Epithelial cell of prostate (primary cell): Measurements from ENCODE around the gene POLR3G.

Source experiments
- DNase-seq: peaks from one replicate; pipeline ENCODE4 v3.0.0-alpha.2; 2011; ENCODE audit warnings: low read depth, low spot score
- H3K27ac ChIP-seq: fragments of 450-650 bp; 2 replicates; pipeline ENCODE4 v1.5.1; 2017; ENCODE audit warnings: mild to moderate bottlenecking

POLR3G gene, protein sequence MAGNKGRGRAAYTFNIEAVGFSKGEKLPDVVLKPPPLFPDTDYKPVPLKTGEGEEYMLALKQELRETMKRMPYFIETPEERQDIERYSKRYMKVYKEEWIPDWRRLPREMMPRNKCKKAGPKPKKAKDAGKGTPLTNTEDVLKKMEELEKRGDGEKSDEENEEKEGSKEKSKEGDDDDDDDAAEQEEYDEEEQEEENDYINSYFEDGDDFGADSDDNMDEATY

DNA sequence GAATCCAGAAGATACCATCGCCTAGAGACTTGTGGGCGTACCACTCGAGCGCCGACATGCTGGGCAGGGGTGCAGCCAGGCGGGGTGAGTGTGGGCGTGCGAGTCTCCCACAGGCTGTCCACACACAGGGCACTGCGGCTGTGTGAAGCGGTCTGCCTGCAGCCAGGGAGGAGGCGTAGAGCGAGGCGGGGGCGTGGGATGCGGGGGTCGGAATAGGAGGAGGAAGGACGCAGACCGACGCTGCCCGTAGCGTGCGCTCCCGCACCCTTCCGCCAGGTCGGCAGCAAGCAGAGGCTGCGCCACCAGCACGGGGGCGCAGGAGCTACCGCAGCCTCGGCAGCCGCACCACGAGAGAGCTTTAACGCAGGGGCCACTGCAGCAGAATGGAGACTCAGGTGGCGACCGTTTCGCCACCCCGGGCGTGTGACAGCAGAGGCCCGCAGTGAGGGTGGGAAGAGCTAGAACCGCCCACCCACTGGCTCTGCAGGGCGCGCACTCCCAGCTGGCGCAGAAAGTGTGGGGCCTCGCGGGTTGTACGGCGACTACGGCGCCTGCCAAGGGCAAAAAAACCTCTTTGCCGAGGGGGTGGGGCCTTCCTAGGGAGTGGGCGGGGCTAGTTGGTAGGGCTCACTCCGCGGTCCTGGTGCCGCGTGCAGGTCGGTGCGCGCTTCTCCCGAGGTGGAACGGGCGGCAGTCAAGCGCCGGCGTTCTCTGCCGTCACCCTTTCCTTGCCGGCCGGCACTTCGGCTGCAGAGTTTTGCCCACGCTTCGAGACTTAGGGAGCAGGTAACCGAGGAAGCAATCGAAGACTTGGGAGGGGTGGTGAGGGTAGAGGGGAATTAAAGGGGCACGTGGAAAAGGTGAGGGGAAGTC lies at the start of gene POLR3G, which contains the start of gene MBLAC2:
Gene POLR3G, plus strand, starts transcription at position 630 of the 873 bp plus-strand sequence. CDS start 10,704 bp downstream, outside the sequence.
Gene MBLAC2, minus strand, starts transcription at position 537 of the 873 bp plus-strand sequence. Its CDS starts 479 bp downstream, at position 58.
- DNase-seq = peak; percentile 68
- H3K27ac ChIP-seq = peak within 1 kb of the TSS; percentile 58

DNA sequence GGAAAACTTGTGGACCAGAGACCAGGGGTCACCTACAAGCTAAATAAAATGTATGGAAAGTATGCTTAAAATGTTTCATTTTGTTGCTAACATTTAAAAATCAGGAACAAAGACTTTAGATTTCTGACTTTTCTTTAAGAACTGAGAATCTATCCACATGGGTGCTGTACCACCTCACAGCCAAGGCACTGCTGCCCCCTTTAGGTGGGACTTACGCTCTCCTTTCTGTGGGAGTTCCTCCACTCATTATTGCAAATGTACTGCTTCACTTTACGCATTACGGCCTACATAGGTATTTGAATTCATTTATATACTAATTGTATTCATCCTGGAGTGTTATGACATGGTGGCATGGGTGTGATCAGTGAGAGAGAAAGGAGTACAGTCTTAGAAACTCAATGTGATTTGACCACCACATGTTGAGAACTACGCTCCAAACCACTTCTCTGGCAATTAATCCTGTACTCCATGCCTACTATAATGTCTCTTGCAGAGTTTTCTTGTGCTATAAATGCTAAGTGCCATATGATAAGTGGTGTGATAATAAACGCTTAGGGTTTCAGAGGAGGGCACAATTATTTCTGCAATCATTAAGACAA lies 40.4 kb upstream of the POLR3G start:
- no peak for DNase-seq
- H3K27ac ChIP-seq = no peak overlapping the region

DNA sequence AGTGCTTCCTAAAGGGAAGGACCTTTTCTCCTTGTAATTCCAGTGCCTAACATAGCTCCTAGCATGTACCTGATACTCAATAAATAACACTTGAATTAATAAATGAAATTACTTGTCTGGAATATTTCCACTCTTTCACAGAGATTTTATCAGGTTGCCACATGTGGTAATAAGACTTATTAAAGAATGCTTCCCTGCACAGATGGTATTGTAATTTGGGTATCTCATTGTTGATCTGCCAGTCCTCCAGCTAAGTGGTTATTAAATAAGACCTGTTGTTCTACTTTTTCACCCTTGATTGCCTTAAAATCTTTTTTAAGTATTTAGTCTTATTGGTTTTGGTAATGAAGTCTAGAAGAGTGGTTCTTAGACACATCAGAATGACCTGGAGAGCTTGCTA lies 37.0 kb upstream of the POLR3G start:
- no peak for DNase-seq
- no peak overlapping the region for H3K27ac ChIP-seq

DNA sequence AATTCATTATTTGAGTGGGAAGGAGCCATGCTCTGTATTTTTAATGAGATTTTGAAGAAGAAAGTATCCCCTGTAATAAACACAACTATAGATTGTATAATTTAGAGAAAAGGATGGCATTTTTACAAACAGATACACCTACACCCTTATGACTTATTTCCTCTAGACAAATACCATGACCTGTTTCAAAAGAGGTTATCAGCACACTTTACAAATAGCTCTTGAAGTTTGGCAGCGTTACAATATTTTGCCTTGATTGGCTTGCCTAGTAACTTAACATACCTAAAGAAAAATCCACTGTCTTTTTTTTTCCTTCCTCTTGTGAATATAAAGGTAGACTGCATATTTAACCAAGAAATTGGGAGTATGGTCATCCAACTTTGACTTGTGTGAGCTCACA lies 36.6 kb upstream of the POLR3G start:
- no peak overlapping the region for H3K27ac ChIP-seq
- DNase-seq = no peak

DNA sequence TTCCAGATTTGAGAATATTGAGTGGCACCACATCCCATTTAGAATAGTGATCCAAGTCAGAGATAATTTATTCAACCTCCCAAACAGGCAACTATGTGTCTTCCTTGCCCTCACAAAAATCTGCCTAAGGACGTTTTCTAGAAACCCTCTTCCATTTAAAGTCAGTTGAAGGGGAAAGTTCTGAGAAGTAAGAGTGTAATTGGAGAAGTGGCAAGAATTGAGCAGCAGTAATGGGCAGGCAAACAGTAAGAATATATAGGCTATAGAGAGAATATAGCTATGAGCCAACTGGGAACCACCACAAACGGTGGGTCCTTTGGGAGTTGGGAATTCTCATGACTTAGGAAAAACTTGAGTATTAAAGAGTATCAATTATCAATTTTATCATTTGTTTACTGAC lies 34.0 kb upstream of the POLR3G start:
- DNase-seq = no peak
- no peak overlapping the region for H3K27ac ChIP-seq

DNA sequence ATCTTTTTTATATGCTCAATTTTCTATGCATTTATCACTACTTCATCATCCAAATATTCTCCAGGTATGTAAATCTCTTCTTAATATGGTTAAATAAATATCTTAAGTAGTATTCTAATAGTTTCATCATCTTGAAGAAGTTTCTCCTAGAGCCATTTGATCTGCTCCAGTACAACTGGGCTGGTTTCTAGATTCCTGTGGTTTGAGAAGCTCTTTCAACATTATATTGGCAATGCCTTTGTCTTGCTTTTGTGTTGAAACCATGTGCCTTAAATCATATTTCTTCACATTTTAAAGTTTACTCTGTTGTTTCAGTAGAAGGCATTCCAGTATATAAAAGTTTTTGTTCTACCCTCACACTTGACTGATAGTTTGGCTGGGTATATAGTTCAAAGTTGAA lies 27.7 kb upstream of the POLR3G start:
- H3K27ac ChIP-seq = no peak overlapping the region
- no peak for DNase-seq

DNA sequence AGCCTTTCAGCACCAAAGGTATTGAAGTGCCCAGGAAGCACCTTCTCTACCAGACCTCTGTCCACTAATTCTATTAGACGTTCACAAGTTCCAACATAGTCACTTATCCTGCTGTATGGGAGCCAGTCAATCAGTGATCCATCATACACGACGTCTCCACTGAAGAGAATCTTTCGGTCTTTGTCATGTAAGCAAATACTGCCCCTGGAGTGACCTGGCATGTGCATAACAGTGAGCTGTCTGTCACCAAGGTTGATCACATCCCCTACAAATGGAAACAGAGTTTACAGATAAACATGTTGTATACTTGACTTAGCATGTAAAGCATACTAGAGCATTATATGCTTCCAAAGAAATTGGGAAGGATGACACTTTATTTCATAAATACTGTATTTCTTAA lies 13.4 kb upstream of the POLR3G start:
- no peak for DNase-seq
- no peak overlapping the region for H3K27ac ChIP-seq

DNA sequence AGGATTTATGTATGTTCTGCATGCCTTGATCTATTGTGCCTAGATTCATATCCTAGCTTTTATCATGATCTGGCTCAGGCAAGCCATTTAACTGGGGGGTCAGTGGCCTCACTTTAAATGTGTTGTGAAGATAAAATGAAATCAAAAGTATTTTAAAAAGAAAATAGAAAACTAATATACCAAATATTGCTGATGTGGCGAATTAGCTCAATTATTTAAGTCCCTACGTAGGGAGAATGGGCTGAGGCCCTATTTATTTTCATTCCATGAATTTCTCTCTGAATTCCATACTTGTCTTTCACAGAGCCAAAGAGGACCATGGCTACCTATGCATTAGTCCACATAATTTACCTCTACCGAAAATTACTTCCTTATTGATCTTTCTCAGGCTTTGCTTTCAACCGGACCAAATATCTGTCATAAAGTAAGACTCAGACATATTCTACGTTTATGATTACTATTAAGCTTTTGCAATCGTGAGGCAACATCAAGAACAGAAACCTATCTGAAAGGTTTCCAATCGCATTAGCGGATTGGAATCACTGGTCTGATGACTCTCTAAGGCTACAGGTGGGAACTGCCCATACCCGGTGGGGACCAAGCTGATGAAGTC lies 1.8 kb upstream of the POLR3G start:
- H3K27ac ChIP-seq = peak overlapping the region; percentile 58
- DNase-seq = no peak

DNA sequence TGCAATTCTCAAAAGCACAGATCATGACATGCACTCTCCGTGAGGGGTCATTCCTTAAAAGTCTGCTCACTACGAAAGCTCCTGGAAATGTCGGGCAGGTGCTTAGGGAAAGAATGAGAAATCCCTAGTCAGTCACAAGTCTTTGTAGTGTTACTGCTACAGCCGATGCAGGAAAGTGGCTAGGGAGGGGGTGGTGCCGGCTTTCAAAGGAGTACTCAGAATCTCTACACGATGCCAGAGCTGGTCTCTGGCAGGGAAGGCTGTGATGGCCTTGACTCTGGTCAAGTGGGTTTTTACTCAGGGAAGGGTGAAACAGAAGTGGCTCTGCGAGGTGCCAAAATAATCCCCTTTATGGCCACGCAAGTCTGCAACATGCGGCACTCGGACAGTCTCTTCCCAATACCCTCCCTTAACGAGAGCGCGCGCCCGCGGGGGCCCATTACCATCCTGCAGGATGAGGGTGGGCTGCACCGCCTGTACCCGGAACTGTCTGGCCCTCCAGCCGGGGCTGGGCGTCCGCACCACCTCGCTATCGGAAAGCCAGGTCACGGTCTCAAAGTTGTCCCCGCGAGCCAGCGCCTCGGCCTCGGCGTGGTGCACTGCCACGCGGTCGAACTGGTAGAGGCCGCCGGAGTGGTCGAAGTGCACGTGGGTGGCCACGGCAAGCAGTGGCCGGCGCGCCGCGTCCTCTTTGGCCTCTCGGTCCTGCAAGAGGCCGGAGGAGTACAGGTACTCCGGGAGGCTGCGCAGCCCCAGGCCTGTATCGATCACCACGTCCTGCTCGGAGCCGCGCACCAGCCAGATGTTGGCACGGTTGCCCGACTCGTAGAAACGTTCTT lies 1.0 kb upstream of the POLR3G start:
- DNase-seq = no peak
- H3K27ac ChIP-seq = peak overlapping the region; percentile 58

DNA sequence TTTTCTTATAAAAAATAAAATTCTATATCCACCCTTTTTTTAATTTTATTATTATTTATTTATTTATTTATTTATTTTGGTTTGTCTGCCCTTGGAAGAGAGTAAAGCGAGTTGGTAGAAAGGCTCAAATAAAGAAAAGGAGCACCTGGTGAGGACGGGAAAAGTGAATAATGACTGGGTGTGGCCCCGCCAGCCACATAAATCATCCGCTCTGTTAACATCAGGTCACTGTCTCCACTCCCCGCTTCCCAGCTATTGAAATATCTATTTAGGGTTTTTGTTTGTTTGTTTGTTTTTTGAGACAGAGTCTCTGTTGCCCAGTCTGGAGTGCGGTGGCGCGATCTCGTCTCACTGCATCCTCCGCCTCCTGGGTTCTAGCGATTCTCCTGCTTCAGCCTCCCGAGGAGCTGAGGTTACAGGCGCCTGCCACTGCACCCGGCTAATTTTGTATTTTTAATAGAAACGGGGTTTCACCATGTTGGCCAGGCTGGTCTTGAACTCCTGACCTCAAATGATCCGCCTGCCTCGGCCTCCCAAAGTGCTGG lies 844 bp downstream of the POLR3G start:
- no peak for DNase-seq
- H3K27ac ChIP-seq = no peak overlapping the region

DNA sequence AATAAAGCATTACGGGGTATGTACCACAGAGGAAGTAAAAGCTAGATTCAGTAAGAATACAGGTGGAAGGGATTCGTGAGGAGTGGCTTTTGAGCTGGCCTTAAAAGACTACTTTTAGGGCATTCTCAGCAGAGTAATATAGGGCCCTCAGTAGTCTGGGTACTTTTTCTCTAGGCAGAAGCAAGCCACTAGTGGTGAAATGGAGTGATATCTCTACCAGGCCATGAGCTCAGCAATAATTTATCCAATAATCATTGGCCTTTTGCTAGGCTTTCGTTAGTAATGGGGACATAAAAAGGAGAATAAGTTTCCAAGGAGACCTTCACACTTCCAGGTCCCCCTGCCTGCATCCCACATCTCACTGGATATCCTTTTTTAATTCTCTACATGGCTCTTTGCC lies 1.7 kb downstream of the POLR3G start:
- no peak overlapping the region for H3K27ac ChIP-seq
- no peak for DNase-seq

DNA sequence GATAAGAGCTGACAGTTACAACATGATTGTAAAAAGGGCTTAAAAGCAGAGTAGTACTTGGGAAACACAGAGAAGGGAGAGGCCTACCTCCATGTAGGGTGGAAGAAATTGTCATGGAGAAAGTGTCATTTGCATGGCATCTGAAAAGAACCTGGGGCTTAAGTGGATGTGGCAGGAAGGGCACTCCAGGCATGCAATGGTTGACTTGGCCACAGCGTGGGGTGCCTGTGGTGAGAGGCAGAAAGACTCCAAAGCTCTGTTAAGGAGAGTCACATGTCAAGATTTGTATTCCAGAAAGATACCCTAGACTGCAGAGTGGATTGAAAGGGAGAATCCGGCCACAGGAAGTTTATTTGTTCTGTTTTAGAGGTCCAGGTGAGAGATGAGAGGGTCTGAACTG lies 2.4 kb downstream of the POLR3G start:
- no peak for DNase-seq
- H3K27ac ChIP-seq = no peak overlapping the region

DNA sequence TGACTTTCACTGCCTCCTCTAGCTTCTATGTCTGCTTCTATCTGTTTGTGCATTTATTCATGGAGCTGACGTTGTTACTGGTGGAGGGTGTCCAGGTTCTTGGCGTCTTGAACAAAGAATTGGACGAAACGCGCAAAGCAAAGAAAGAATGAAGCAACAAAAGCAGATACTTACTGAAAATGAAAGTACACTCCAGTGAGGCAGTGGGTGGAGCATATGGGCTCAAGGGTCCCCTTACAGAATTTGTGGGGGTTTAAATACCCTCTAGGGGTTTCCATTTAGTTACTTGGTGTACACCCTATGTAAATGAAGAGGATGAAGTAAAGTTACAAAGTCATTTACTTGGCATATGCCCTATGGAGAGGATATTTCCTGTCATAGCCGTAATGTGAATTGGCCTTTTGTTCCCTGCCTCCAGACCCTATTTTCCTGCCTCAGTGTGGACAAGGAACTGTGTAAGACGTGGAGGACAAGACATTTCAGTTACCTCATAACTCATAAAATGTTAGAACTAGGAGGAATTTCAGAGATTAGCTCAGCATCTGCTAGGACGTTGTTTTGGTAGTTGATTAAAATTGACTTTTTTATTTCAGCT lies 3.1 kb downstream of the POLR3G start:
- H3K27ac ChIP-seq = no peak overlapping the region
- no peak for DNase-seq

DNA sequence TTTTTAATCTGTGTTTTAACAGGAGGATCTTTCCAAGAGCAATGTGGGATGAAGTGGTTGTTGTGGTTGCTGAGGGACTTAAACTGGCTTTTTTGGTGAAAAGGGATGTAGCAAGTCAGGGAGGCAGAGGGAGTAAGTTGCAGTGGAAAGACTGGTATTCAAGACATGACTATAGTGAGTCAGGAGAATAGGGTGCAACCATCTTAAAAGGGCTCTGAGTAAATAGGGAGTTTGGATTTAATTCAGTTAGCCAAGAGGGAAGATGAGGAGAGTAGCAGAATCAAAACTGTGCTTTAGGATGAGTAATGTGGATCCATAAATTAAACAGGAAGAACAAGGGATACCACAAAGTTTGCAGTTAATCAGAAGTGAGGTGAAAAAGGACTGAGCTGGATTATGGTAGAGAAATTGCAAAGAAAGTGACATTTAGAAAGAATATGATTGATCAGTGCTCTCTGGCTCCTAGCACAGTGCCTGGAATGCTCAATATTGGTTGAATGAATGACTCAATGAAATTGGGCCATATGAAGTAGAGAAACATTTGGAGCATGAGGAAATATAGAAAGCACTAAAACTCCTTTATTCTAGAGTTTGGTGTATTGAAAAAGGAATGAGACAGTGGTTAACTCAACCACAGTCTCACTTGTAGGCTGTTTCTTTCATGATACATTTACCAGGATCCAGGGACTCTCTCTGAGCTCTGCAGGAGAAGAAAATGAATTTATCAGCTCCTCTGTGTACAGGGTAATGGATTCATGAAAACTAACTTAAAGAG lies 5.1 kb downstream of the POLR3G start:
- no peak overlapping the region for H3K27ac ChIP-seq
- no peak for DNase-seq

DNA sequence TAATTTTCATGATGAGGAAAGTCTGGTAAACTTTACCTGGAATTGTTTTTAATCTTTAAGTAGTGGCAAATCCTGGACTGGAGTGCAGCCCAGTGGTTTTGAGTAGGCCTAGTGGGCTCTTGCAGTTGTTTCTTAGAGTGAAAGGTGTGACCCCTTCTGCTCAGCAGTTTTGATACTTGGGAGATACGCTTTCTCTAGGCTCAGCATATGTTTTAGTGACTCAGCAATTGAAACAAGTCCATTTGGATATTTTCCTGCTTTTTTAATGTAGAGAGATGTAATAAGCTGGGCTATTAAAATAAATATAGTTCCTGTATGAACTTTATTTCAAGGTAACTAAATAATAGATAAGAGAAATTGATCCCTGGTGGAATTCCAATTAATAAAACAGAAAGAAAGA lies 6.0 kb downstream of the POLR3G start:
- no peak for DNase-seq

DNA sequence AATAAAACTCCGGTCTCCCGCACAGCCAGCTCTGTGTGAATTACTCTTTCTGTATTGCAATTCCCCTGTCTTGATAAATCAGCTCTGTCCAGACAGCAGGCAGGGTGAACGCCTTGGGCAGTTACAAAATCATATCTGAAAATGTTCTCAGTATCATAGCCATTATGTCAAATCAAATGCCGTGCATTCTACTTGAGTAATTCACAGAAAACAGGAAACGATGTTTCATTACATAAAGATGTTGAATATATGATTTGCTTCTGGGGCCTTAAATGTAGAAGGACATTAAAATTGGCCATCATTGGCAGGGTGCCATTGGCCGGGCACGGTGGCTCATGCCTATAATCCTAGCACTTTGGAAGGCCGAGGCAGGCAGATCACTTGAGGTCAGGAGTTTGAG lies 8.5 kb downstream of the POLR3G start:
- H3K27ac ChIP-seq = no peak overlapping the region
- DNase-seq = no peak

More for the DNA sequence above, 6.0 kb downstream of the POLR3G start:
- no peak overlapping the region for H3K27ac ChIP-seq

DNA sequence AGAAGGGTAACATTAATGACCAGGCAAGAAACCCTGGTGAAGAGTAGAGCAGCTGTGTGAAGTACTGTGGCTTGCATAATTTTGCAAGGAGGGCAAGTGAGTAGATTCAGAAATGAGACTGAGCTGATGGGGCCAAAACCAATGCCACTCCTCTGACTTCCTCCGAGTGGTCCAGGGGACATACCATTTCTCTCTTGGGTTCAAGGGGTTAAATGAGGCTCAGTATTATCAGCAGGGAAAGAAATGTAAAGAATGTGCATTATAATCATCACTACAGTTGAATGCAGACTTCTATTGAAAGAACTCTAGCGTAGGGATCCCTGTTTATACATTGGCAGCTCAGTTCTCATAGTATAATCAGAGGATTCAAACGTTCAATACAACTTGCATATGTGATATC lies 9.9 kb downstream of the POLR3G start:
- no peak for DNase-seq
- H3K27ac ChIP-seq = no peak overlapping the region

DNA sequence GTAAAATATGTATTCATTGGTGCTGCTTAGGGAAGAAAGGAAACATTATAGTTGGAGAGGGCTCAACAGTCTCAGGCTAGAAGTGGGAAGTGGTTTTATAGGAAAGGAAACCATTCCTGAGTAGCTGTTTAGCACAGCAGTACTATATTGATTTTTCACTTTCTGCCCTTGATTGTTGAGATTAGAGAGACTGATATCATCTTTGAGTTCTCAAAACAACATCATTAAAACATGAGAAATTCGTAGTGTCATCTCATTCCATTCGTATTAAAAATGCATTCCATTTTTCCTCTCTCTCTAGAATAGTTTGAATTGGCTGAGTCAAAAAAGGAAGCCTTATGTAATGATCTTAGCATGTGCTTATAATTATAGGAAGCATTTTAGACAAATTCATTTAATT lies 14.1 kb downstream of the POLR3G start:
- DNase-seq = no peak
- H3K27ac ChIP-seq = no peak overlapping the region

DNA sequence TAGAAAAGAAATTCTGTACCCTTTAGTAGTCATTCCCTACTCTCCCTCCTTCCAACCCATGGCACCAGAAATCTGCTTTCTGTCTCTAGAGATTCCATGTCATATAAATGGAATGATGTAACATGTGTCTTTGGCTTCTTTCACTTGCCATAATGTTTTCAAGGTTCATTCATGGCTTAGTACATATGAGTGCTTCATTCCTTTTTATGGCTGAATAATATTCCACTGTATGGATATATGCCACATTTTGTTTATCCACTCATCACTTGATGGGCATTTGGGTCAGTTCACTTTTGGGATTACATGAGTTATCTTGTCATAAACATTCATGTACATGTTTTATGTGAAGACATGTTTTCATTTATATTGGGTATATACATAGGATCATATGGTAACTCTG lies 19.4 kb downstream of the POLR3G start:
- no peak overlapping the region for H3K27ac ChIP-seq
- no peak for DNase-seq
